Smooth muscle cell of bladder (primary cell): ENCODE measurements around the gene PRKRIP1. TPM values are rescaled to one million over a fixed set of nuclear protein-coding genes. Genes with fewer than 3 reads are reported as not detected.

Source experiments
- total RNA-seq: library from RNA; depleted of rRNA; stranded (reverse); fragments of >200 nt; gene quantifications from 2 replicates; pipeline ENCODE4 v1.2.3, GENCODE V29; 2014

Gene PRKRIP1
- 11.4 and 11.6 TPM in 2 replicates for total RNA-seq

GRCh38 chr7:102395873-102396709 lies at the start of gene PRKRIP1:
PRKRIP1 (plus strand) TSS chr7:102396363; CDS start chr7:102396412, 49 bp downstream.

GRCh38 chr7:102356344-102356743 lies 39.8 kb upstream of the PRKRIP1 start, which contains the start of gene SPDYE6:
SPDYE6 (minus strand) TSS chr7:102356444; CDS start chr7:102356023, 421 bp downstream.

GRCh38 chr7:102433219-102434038 lies 37.3 kb downstream of the PRKRIP1 start, which contains the start of gene ORAI2:
ORAI2 (plus strand) TSS chr7:102433575; CDS start chr7:102438957, 5,382 bp downstream.

GRCh38 chr7:102464577-102465280 lies 68.6 kb downstream of the PRKRIP1 start, which contains the start of the genes ALKBH4 and LRWD1:
ALKBH4 (minus strand) TSS chr7:102464863; CDS start chr7:102464836, 27 bp downstream.
LRWD1 (plus strand) TSS chr7:102464984; CDS start chr7:102465081, 97 bp downstream.

Other genes with a start within 250 kb of the PRKRIP1 start
- 0.85 and 1.2 TPM in 2 replicates for gene SH2B2, start 109.5 kb upstream of the PRKRIP1 start, total RNA-seq
- not detected in 2 replicates for gene SPDYE6, start 39.9 kb upstream of the PRKRIP1 start, total RNA-seq
- 22.8 and 37.3 TPM in 2 replicates for gene ORAI2, start 37.2 kb downstream of the PRKRIP1 start, total RNA-seq
- gene ALKBH4, start 68.5 kb downstream of the PRKRIP1 start, total RNA-seq, result 10.0 and 10.9 TPM in 2 replicates
- gene LRWD1, start 68.6 kb downstream of the PRKRIP1 start, total RNA-seq, result 12.9 and 15.8 TPM in 2 replicates
- 39.7 and 40.0 TPM in 2 replicates for gene POLR2J, start 82.6 kb downstream of the PRKRIP1 start, total RNA-seq
- 1.8 and 2.0 TPM in 2 replicates for gene RASA4B, start 121.4 kb downstream of the PRKRIP1 start, total RNA-seq
- 1.3 and 1.7 TPM in 2 replicates for gene UPK3BL2, start 147.3 kb downstream of the PRKRIP1 start, total RNA-seq
- not detected in 2 replicates for gene SPDYE2, start 154.9 kb downstream of the PRKRIP1 start, total RNA-seq
- 17.9 and 32.2 TPM in 2 replicates for gene POLR2J3, start 176.2 kb downstream of the PRKRIP1 start, total RNA-seq
- gene RASA4, start 220.4 kb downstream of the PRKRIP1 start, total RNA-seq, result 7.0 and 10.6 TPM in 2 replicates
- gene UPK3BL1, start 246.4 kb downstream of the PRKRIP1 start, total RNA-seq, result 5.5 and 12.9 TPM in 2 replicates